HG02623 (cell line): Measurements from ENCODE around the gene TM9SF4.
"Not testable (repeated sequence)": the region's sequence is repeated elsewhere in the genome, so short reads cannot be mapped to it uniquely, and the experiment has no call there.

Source experiments
- ATAC-seq: cut with Tn5 transposase; IDR thresholded peaks from one replicate; pipeline ENCODE4 v1.9.1; 2021; ENCODE audit warnings: moderate library complexity; ENCODE audit not compliant: unreplicated experiment

Gene TM9SF4

DNA sequence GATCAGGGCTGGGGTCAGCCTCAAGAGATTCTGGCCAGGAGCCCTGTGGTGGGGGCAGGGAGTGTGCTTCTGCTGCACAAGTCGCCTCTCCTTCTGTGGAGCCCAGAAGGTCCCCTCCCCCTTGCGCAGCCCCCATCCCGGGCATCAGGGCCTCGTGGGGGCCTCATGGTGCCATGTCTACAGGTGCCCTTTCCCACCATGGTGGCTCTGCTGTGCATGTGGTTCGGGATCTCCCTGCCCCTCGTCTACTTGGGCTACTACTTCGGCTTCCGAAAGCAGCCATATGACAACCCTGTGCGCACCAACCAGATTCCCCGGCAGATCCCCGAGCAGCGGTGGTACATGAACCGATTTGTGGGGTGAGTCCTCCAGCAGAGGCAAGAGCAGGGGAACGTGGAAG lies 48.1 kb downstream of the TM9SF4 start:
- ATAC-seq: no peak

DNA sequence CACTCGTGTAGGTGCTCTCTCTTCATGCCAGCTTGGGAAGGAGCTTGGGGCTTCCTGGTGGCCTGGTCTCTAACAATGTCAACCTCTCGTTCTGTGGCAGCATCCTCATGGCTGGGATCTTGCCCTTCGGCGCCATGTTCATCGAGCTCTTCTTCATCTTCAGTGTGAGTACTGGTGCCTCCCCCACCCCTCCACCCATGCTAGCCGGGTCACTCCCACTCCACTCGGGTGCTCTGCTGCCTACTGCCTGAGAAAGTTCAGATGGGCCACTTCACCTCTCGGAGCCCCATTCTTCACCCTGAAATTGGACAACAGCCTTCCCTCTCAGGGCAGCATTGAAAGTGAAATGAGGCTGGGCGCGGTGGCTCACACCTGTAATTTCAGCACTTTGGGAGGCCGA lies 48.8 kb downstream of the TM9SF4 start:
- no peak for ATAC-seq

DNA sequence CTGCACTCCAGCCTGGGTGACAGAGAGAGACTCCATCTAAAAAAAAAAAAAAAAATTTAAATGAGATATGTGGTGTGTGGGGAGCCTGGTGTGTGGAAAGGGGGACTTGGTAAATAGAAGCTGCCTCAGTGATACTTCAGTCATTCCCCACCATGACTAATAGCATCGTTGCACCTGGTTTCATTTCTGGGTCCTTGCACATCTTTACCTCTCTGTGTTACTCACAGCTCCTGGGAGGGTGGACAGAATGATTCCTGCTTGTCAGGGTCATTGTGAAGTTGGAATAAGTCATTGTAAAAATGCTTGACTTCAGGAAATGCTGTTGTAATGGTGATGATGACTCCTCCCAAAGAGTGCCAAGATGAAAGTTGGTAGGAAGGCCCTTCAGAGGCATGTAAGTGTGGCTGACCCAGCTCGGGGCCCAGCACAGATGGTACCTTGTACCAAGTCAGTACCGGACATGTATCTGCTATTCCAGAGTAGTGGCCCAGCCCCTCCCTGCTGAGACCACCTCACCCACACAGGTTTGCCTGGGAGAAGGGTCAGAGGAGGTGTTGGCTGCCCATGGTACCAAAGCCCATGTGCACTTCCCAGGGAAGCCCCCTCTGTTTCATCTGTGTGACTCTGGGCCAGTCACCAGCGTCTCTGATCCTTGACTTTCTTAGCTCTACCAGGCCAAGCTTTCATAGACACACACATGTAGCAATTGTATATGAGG lies 49.6 kb downstream of the TM9SF4 start:
- ATAC-seq: no peak

DNA sequence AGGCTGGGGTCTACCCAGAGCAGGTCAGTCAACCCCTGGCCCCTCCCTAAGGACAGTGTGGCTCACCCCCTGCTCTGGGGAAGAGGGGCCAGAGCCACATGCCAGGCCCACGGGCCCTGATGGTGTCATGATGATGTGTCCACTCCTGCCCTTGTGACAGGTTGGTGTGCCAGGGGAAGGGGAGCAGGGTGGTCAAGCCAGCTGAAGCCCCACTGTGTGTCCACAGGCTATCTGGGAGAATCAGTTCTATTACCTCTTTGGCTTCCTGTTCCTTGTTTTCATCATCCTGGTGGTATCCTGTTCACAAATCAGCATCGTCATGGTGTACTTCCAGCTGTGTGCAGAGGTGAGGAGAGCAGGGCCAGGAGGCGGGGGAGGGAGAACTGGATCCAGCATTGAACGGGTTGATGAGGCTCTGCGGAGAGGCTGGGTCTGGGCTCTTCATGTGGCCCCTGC lies 50.3 kb downstream of the TM9SF4 start:
- no peak for ATAC-seq

DNA sequence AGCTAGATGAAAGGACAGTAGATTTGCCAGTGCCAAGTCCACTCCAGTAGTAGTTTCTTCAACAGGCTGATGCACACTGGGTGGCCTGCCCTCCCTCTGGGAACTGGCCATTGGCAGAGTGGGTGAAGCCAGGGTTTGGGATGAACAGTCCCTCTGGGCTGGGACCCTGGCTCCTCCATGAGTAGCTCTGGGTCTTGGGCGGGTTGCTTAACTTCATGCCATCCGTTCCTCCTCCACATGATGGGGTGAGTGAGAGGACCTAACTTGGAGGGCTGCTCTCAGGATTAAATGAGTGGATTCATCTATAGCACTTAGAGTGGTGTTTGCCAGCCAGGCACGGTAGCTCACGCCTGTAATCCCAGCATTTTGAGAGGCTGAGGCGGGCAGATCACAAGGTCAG lies 50.8 kb downstream of the TM9SF4 start:
- ATAC-seq: no peak

DNA sequence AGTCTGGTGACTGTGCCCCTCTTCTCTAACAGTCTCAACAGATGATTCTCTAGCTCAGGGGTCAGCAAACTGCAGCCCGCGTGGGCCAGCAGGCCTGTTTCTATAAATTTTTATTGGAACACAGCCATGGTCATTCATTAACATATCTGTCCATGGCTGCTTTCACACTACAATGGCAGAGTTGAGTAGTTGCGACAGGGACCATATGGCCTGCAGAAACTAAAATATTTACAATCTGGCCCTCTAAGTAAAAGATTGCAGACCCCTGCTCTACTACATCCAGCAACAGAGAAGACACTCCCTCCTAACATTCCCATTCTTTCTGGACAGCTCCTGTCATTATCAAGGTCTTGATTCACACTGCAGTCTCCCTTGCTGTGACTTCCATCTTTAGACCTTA lies 52.8 kb downstream of the TM9SF4 start:
- no peak for ATAC-seq

DNA sequence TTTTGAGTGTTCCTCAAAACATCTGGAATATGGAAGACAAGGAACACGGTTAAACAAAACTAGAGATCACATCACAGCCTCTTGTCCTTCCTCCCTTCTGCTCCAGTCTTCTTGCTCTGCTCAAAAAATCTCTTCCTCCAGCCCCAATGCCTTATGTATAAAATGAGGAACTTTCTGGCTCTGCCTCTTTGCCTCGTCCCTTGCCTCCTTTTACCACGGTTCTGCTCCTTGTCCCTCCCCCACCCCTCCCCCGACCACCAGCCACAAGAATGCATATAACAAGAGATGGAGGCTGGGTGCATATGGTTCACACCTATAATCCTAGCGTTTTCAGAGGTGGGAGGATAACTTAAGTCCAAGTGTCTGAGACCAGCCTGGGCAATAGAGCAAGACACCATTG lies 54.4 kb downstream of the TM9SF4 start:
- no peak for ATAC-seq

DNA sequence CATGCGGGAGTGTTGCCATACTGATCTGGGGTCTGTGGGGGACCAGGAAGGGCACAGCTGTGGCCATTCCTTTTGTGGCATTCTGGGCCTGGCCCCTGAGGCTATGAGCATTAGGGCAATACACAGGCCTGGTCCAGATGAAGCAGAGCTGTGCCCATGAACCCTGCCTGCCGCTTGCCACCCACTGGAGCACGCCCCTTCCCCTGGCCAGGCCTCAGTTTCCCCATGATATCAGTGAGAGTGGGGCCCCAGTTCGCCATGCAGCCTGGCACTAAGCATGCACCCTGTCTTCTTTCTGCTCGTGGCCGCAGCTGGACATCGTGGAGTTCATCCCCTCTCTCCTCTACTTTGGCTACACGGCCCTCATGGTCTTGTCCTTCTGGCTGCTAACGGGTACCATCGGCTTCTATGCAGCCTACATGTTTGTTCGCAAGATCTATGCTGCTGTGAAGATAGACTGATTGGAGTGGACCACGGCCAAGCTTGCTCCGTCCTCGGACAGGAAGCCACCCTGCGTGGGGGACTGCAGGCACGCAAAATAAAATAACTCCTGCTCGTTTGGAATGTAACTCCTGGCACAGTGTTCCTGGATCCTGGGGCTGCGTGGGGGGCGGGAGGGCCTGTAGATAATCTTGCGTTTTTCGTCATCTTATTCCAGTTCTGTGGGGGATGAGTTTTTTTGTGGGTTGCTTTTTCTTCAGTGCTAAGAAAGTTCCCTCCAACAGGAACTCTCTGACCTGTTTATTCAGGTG lies 55.6 kb downstream of the TM9SF4 start:
- no peak for ATAC-seq

DNA sequence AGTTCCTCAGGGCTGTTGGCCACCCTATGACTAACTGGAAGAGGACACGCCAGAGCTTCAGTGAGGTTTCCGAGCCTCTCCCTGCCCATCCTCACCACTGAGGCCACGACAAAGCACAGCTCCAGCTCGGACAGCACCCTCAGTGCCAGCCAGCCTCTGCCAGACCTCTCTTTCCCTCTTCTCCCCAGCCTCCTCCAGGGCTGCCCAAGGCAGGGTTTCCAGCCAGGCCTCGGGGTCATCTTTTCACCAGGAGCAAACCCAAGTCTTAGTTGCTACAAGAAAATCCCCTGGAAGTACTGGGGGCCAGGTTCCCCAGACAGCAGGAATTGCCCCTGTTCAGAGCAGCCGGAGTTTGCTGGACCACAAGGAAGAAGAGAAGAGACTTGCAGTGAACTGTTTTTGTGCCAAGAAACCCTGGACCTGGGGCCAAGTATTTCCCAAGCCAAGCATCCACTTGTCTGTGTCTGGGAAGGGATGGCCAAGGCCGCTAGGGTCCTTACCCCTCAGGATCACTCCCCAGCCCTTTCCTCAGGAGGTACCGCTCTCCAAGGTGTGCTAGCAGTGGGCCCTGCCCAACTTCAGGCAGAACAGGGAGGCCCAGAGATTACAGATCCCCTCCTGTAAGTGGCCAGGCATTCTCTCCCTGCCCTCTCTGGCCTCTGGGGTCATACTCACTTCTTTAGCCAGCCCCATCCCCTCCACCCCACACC lies 56.5 kb downstream of the TM9SF4 start:
- no peak for ATAC-seq

DNA sequence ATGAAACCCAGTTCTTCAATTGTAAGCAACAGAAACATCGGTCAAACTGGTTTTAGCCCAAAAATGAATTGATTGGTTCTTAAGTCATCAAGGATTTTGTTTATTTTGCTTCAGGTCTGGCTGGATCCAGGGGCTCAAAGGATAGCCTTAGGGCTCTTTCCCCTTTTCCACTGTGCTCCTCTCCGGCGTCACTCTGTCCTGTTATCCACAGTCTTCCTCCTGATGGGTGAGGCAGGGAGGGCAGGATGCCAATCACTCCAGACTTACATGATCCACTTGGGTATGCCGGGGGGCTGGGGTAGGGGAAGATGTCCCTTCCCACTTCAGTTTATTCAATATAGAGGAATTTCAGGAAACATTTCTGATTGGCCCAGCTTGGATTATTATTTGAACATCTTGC lies 58.0 kb downstream of the TM9SF4 start:
- no peak for ATAC-seq

DNA sequence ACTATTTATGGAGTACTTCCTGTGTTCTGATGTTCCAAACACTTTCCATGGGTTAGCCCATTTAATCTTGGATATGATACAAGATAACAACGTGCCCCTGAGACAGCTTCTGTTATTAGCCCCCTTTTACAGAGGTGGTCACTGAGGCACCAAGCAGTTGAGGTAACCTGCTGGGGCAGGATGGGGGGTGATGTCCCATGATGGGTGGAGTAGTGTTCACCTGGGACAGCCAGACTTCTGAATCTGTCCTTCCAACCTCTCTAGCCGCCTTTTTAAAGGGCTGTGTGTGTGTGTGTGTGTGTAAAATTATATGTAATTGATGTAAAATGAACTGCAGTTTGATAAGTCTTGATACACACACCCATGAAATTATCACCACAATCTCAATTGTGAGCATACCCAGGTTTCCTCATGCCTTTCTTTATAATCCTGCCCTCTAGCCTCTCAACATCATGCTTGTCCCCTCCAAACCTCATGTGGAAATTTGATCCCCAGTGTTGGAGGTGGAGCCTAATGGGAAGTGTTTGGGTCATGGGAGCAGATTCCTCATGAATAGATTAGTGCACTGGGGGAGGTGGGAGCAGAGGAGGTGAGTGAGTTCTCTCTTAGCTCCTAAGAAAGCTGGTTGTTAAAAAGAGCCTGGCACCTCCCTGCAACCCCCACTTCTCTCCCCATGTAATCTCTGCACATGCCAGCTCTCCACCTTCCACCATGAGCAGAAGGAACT lies 58.8 kb downstream of the TM9SF4 start:
- no peak for ATAC-seq

DNA sequence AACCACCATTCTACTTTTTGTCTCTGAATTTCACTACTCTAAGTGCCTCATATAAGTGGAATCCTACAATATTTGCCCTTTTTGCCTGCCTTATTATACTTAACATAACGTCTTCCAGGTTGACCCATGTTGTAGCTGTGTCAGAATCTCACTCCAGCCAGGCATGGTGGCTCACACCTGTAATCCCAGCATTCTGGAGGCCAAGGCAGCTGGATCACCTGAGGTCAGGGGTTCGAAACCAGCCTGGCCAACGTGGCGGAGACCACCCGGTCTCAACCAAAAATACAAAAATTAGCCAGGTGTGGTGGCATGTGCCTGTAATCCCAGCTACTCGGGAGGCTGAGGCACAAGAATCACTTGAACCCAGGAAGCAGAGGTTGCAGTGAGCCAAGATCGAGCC lies 68.2 kb downstream of the TM9SF4 start:
- not testable (repeated sequence) for ATAC-seq

DNA sequence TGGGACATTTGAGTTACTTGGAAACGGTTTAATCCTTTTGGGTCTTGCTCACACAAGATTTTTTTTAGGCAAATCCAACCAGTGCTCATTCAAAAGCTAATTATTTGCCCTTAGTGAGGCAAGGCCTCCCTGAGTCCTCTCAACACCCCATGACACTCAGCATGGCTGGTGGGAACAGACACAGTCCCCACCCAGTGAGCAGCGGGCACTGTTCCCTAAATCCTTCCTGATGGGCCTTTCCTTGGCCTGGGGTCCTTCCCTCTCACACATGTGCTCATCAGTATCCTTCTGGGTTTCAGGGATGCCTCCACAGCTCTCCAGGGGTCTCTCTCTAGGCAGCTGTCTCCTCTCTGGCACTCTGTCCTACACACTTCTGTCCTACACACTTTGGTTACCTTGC lies 70.0 kb downstream of the TM9SF4 start:
- ATAC-seq: no peak

DNA sequence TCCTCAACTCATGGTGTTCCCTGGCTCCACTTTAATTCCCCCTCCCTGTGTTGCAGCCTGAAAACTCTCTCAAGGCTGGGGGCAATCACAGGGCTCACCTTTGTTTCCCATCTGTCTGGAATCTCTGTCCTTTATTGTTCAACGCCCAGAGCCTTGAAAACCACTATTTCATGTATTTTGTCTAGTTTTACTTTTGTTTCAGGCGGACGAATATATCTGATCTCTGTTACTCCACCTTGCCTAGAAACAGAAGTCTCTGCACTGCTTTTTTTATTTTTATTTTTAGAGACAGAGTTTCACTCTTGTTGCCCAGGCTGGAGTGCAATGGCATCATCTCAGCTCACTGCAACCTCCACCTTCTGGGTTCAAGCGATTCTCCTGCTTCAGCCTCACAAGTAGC lies 70.4 kb downstream of the TM9SF4 start:
- no peak for ATAC-seq

DNA sequence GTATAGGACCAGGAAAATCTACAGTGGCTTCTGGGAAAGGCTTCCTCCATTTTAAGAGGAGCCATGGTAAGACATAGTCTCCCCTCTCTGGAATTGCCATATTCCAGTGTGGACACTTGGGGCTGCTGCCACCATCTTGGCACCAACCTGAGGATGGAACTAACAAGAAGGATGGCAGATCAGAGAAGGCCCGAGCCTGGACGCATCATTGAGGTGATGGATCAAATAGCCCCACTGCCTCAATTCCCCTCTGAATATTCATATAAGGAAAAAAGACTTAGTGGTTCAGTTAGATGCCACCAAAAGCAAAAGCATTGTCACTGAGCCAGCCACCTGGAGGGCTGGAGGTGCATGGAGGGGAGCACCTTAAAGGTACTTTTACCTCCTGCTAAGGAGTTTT lies 72.1 kb downstream of the TM9SF4 start:
- no peak for ATAC-seq

DNA sequence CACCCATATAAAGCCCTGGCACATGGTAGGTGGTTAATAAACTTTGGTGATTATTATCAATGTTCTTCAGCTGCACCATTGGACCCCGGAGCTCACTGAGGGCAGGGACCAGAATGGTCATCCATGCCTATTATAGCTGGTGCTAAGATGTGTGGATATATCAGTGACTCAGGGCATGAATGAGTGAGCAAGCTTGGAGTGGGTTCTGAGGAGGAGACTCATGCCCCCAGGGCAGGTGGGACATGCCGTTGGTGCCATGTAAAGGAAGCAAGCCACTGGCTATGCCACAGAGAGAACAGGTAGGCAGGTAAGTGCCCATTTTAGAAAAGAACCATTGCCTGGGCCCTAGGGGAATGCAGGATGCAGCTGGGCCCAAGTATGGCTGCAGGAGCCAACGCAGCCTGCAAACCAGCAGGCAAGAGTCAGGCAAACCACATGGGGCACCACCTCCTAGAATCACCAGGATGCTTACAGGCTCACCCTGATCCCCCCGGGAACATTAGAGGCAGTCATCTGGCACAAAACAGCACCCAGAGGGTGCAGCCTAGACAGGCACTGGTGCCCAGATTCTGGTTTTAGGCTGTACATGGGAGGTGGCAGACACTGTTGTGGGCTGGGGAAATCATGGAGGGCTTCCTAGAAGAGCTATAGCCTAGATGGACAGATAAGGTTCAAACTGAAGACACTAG lies 74.6 kb downstream of the TM9SF4 start:
- no peak for ATAC-seq

DNA sequence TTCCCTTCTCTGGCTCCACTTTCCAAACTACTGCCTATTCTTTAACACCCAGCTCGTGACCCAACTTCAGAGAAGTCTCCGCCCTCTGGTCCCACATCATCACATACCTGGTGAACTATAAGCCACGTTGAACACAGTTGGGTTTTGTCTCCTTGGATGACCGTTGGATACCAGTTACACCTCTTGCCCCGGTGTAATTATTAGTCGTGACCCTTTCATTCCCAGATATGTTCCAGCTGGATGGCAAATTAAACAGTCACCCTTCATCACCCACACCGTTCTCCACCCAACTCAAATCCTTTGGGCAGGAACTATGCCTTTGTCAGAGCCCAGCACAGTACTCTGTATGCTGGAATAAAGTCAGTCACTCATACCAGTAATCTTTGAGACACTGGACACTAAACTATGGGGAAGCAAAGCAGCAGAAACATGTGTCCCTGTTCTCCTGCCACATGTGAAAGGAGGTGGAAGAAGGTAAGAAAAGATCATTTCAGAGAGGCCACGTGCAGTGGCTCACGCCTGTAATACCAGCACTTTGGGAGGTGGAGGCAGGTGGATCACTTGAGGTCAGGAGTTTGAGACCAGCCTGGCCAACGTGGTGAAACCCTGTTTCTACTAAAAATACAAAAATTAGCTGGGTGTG lies 75.6 kb downstream of the TM9SF4 start:
- ATAC-seq: no peak

DNA sequence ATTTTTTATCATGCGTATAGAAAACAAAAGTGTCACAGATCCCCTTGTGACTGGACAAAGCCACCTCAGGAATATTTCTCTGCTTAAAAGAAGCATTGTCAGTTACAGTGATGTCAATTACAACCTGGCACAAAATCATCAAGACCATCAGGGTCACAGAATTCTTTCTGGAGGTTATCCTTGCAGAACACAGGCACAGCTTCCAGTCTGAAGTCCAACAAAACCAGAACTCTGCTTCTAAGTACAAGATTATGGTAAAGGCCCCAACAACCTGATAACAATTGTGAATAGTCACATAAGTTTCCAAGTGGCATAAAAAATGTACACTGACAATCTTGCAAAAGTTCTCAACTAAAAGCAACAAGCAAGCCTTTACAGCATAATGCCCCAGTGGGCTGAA lies 77.0 kb downstream of the TM9SF4 start:
- no peak for ATAC-seq

DNA sequence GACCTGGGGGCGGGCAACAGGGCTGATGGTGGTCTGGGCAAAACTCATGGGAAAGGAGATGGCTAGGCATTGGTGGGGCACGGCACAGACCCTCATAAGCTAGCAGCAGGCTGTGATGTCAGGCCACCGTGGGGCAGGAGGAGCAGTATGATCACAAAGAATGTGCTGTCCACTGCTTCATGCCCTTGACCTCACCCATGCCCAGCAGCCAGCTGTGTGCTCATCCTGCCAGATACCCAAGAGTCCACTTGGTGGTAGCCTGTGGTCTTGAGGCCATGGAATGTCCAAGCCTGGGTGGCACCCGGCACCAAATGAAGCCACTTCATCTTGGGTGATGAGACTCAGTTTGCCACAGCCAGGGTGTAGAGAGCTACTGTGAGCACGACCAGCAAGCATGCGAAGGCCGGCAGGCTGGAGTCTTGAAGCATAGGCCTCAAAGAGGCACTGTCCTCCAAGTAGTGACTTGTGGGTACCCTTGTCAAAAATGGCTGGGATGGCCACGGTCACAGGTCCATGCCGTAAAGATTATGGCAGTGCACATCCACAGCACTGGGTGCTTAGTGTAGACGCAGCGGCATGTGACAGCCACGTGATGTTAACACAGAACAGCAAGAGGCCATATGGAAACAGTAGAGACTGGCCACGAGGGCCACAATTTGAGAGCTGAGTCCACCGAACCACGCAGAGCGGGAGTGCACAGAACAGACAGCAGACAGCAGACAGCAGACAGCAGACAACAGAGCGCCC lies 79.0 kb downstream of the TM9SF4 start:
- ATAC-seq: no peak

DNA sequence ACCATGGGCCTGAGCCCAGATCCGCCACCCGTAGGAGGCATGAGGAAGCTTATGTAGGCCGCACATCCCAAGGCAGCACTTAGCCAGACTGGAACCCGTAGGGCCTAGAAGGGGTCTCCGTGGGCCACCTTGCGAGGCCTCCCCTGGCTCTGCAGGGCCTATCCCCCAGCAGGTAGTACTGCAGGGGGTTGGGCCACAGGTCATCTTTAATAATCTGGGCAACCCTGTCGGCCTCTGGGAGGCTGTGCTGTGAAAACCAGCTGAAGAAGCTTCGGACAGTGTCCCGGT lies 79.6 kb downstream of the TM9SF4 start:
- ATAC-seq: no peak
